GM20000 (cell line): Measurements from ENCODE around the gene CPAMD8.

ENCODE experiments used
- DNase-seq: peaks from one replicate; pipeline ENCODE4 v3.0.0; 2012; ENCODE audit warnings: low spot score
- TF ChIP-seq, protein P1 (sequence below): IDR thresholded peaks from 2 replicates; pipeline ENCODE4 v1.5.1; 2012; ENCODE audit warnings: mild to moderate bottlenecking, control low read depth; ENCODE audit errors: extremely low read depth, missing control alignments

Gene CPAMD8

DNA sequence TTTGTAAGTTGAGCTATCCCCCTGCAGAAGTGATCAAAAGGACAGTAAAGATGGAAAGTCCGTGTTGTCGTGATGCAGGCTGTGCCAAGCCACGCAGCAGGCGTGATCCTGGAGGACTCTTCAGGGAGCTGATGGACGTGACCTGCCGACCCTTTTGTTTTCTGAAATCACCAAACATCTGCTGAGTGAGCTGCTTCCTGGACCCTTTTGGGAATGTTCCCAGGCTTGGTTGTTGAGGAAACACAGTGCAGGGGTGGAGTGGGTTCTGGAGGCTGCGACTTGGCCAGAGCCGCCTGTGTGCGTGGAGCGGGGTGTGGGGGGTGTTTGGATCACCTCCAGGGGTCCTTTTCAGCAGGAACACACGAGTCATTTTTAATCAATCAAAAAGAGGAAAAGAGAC, 15.4 kb upstream of the CPAMD8 start:
- TF ChIP-seq, protein P1, sequence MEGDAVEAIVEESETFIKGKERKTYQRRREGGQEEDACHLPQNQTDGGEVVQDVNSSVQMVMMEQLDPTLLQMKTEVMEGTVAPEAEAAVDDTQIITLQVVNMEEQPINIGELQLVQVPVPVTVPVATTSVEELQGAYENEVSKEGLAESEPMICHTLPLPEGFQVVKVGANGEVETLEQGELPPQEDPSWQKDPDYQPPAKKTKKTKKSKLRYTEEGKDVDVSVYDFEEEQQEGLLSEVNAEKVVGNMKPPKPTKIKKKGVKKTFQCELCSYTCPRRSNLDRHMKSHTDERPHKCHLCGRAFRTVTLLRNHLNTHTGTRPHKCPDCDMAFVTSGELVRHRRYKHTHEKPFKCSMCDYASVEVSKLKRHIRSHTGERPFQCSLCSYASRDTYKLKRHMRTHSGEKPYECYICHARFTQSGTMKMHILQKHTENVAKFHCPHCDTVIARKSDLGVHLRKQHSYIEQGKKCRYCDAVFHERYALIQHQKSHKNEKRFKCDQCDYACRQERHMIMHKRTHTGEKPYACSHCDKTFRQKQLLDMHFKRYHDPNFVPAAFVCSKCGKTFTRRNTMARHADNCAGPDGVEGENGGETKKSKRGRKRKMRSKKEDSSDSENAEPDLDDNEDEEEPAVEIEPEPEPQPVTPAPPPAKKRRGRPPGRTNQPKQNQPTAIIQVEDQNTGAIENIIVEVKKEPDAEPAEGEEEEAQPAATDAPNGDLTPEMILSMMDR = no peak
- DNase-seq = no peak

DNA sequence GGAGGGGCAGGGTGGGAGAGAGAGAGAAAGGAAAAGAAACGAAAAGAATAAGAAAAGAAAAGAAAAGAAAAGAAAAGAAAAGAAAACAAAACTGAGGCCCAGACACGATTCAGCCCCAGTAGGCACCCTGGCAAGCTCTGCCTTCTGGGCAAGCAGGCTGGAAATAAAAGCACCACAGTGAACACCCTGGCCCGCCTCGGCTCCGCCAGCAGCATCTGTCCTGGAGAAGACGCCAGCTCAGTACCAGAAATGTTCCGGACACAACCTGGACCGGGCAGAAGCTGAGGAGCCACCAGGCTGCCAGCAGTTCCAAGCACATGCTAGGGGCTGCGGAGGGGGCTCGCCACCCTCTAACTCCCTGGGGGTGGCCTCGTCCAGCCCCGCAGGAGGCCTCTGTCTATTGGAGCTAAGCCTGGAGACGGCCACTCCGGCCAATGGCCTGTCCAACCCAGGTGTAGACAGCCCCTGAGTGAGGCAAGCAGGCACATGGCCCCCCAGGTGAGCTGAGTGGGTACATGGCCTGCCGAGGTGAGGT, 11.4 kb upstream of the CPAMD8 start:
- TF ChIP-seq, protein P1 = no peak
- no peak for DNase-seq

DNA sequence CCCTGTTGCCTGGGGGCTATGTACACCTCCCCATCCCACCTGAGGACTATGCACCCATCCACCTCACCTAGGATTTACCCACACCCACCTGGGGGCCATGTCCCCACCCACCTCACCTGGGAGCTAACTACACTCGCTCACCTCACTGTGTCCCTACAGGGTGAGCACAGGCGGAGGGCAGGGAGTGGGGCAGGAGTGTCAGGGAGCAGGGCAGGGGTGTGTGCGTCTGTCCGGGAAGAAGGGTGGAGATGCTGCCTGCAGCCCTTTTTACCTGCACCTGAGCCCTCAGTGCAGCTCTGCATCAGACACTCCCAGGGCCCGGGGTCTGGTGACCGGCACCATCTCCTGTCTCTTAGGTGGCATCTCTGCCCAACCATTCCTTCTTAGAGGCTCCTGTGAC, 10.6 kb upstream of the CPAMD8 start:
- DNase-seq = no peak
- TF ChIP-seq, protein P1 = no peak

DNA sequence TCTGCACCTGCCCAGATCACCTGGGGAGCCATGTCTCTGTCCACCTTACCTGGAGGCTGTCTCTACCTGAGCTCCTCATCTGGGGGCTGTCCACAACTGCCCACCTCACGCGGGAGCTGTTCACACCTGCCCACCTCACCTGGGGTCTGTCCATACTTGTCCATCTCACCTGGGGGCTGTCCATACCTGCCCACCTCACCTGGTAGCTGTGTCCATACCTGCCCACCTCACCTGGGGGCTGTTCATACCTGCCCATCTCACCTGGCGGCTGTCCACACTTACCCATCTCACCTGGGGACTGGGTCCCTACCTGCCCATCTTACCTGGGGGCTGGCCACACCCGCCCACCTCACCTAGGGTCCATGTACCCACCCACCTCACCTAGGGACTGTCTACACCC, 10.0 kb upstream of the CPAMD8 start:
- DNase-seq = no peak
- TF ChIP-seq, protein P1 = no peak

DNA sequence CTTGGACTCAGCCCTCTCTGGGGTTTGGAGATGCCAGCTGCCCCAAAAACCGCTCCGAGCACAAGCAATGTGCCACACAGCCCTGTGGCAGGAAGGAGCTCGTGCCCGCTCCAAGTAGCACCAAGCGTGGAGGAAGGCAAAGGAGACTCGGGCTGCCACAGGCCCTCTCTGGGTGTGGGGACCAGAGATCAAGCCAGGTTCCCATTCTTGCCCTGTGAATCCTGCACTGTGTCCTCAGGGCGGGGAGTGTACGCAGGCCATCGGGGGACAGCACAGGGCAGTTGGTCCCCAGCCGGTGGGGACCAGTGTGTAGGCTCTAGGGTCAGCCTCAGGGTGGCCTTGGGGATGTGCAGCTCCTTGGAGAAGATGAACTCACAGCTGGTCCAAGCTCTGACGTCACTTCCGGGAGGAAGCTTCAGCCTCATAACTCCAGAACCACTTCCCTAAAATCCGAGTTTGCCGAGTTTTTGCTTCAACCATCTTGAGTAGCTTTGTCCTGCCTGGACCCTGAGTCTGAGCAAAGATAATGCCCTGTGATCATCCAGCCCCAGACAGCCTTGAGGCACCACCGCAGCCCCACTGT, 9.3 kb upstream of the CPAMD8 start:
- no peak for DNase-seq
- TF ChIP-seq, protein P1 = no peak

DNA sequence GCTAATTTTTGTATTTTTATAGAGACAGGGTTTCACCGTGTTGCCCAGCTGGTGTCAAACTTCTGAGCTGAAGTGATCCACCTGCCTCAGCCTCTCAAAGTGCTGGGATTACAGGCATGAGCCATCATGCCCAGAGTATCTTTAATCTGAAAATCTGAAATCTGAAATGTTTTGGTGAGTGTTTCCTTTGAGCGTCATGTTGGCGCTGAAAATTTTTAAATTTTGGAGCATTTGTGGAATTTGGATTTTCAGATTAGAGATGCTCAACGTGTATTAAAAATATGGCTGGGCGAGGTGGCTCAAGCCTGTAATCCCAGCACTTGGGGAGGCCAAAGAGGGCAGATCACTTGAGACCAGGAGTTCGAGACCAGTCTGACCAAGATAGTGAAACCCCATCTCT, 5.1 kb upstream of the CPAMD8 start:
- DNase-seq = no peak
- TF ChIP-seq, protein P1 = no peak

DNA sequence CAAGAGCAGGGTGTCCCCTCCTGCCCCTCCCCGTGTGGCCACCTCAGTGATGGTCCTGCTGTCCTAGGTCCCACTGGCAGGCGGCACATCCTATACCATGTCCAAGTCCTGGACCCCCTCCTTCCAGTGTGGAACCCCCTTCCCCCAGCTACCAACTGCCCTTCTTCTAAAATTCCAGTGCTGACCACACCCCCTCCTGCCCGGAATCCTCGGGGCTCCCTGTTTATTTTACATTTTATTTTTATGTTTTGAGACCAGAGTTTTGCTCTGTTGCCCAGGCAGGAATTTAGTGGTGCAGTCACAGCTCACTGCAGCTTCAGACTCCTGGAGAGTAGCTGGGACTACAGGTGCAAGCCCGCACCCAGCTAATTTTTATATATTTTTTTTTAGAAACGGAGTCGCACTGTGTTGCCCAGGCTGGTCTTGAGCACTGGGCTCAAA, 945 bp upstream of the CPAMD8 start:
- TF ChIP-seq, protein P1 = no peak

More for the DNA sequence above, 945 bp upstream of the CPAMD8 start:
- no peak for DNase-seq
